SK-N-SH (cell line): ENCODE results near the gene SRPK1. TPM values are rescaled to one million over a fixed set of nuclear protein-coding genes. Genes with fewer than 3 reads are reported as not detected.

Source experiments
- CTCF ChIA-PET: fragments of 300-600, 350-600 bp; formaldehyde crosslinking; extraction: SDS; loops from one replicate; lab custom pipeline; 2021; lab: Yijun Ruan, JAX
- POLR2A ChIA-PET: fragments of 350-600 bp; sonication (Branson Sonifier 250); formaldehyde crosslinking; extraction: SDS; loops from one replicate; lab custom pipeline; 2020; ENCODE audit warnings: antibody characterized with exemption, inconsistent platforms; lab: Yijun Ruan, JAX
- DNase-seq: peaks from one replicate; pipeline ENCODE4 v3.0.0; 2012
- H2AFZ ChIP-seq: fragments of 200-600 bp; sonication (generic); 2 replicates; pipeline ENCODE4 v1.8.1; 2016; ENCODE audit warnings: antibody characterized with exemption, mild to moderate bottlenecking, low read depth
- H3F3A ChIP-seq: fragments of 200-600 bp; sonication (generic); replicated peaks from 2 replicates; pipeline ENCODE3; 2016; ENCODE audit warnings: antibody characterized with exemption, mild to moderate bottlenecking; ENCODE audit not compliant: insufficient read depth
- H3K27ac ChIP-seq, 2 experiments: fragments of 200-500 bp in 1 of 2; fragments of 200-600 bp in 1 of 2; sonication (Bioruptor generic) in 1 of 2; sonication (generic), shearing (Covaris generic) in 1 of 2; 2 replicates each; pipeline versions ENCODE4 v1.5.1 to v1.6.1; 2014 to 2016; ENCODE audit warnings: low read depth in 2 of 2, inconsistent platforms in 1 of 2, low read length in 1 of 2, mild to moderate bottlenecking in 1 of 2, mixed read lengths in 1 of 2
- H3K27me3 ChIP-seq: fragments of 200-600 bp; sonication (generic), shearing (Covaris generic); 2 replicates; pipeline ENCODE4 v1.6.1; 2016; ENCODE audit warnings: mixed run types; ENCODE audit not compliant: insufficient read depth
- H3K36me3 ChIP-seq, 2 experiments: fragments of 200-500 bp in 1 of 2; fragments of 200-600 bp in 1 of 2; sonication (Bioruptor generic) in 1 of 2; sonication (generic) in 1 of 2; replicated peaks in 1 of 2; 2 replicates each; pipeline versions ENCODE3 to v1.5.1; 2014 to 2016; ENCODE audit warnings: low read length in 1 of 2, mild to moderate bottlenecking in 1 of 2; ENCODE audit not compliant: insufficient read depth in 2 of 2, control insufficient read depth in 1 of 2
- H3K4me1 ChIP-seq, 2 experiments: fragments of 200-500 bp in 1 of 2; fragments of 200-600 bp in 1 of 2; sonication (Bioruptor generic) in 1 of 2; sonication (generic), shearing (Covaris generic) in 1 of 2; 2 replicates each; pipeline versions ENCODE4 v1.5.1 to v1.6.1; 2014 to 2016; ENCODE audit warnings: low read depth in 1 of 2, low read length in 1 of 2, mixed run types in 1 of 2; ENCODE audit not compliant: insufficient read depth in 2 of 2, control insufficient read depth in 1 of 2
- H3K4me2 ChIP-seq: fragments of 200-600 bp; sonication (generic), shearing (Covaris generic); 2 replicates; pipeline ENCODE4 v1.6.1; 2017; ENCODE audit warnings: mixed run types
- H3K4me3 ChIP-seq, 2 experiments: fragments of 200-500 bp in 1 of 2; fragments of 200-600 bp in 1 of 2; sonication (Bioruptor generic) in 1 of 2; sonication (generic), shearing (Covaris generic) in 1 of 2; 2 replicates each; pipeline versions ENCODE4 v1.5.1 to v1.8.1; 2014 to 2016; ENCODE audit warnings: low read depth in 2 of 2, inconsistent platforms in 1 of 2, low read length in 1 of 2, mild to moderate bottlenecking in 1 of 2, mixed read lengths in 1 of 2, moderate library complexity in 1 of 2
- H3K79me2 ChIP-seq: fragments of 200-600 bp; sonication (generic); 2 replicates; pipeline ENCODE4 v1.8.1; 2017; ENCODE audit warnings: mild to moderate bottlenecking; ENCODE audit not compliant: insufficient read depth
- H3K9ac ChIP-seq: fragments of 200-600 bp; sonication (generic); 2 replicates; pipeline ENCODE4 v1.6.1; 2017; ENCODE audit warnings: mixed run types
- H3K9me2 ChIP-seq: fragments of 200-600 bp; sonication (generic); 2 replicates; pipeline ENCODE4 v1.6.1; 2017; ENCODE audit warnings: mixed run types
- H3K9me3 ChIP-seq: fragments of 200-600 bp; sonication (generic); 2 replicates; pipeline ENCODE4 v1.6.1; 2017; ENCODE audit warnings: mixed run types, mild to moderate bottlenecking, moderate library complexity
- H4K20me1 ChIP-seq: fragments of 200-600 bp; sonication (generic); 2 replicates; pipeline ENCODE4 v1.6.1; 2017; ENCODE audit warnings: mild to moderate bottlenecking, mixed run types; ENCODE audit not compliant: insufficient read depth
- CHD2 ChIP-seq: fragments of 150-350 bp; IDR thresholded peaks from 2 replicates; pipeline ENCODE4 v1.6.1; 2018; ENCODE audit warnings: low read length; ENCODE audit not compliant: partially characterized antibody
- CTCF ChIP-seq: fragments of 200-600 bp; sonication (generic); IDR thresholded peaks from 2 replicates; pipeline ENCODE4 v1.6.1; 2017; ENCODE audit warnings: antibody characterized with exemption, mild to moderate bottlenecking, moderate library complexity
- ELF1 ChIP-seq: IDR thresholded peaks from 2 replicates; pipeline ENCODE4 v1.4.0; 2012
- EZH2phosphoT487 ChIP-seq: fragments of 200-600 bp; sonication (generic); IDR thresholded peaks from 2 replicates; pipeline ENCODE4 v1.6.1; 2017; ENCODE audit warnings: low read depth, mixed run types, mild to moderate bottlenecking, antibody characterized with exemption, moderate library complexity, borderline replicate concordance
- FOSL2 ChIP-seq: IDR thresholded peaks from 2 replicates; pipeline ENCODE4 v1.4.0; 2012; ENCODE audit warnings: low read depth, mild to moderate bottlenecking, moderate library complexity, borderline replicate concordance
- FOXJ3 ChIP-seq: sonication (generic); formaldehyde crosslinking; IDR thresholded peaks from 2 replicates; pipeline ENCODE4 v1.5.1; 2020; ENCODE audit warnings: mild to moderate bottlenecking, missing genetic modification reagents
- GABPA ChIP-seq: IDR thresholded peaks from 2 replicates; pipeline ENCODE4 v1.4.0; 2012; ENCODE audit warnings: low read depth, mild to moderate bottlenecking
- GATA2 ChIP-seq: sonication (generic); formaldehyde crosslinking; IDR thresholded peaks from 2 replicates; pipeline ENCODE4 v1.5.0; 2020; ENCODE audit warnings: mild to moderate bottlenecking, missing genetic modification reagents
- IRF3 ChIP-seq: fragments of 150-350 bp; IDR thresholded peaks from 2 replicates; pipeline ENCODE4 v1.6.1; 2016; ENCODE audit warnings: mild to moderate bottlenecking, low read depth, low read length
- MEF2A ChIP-seq: IDR thresholded peaks from 2 replicates; pipeline ENCODE4 v1.4.0; 2012; ENCODE audit warnings: low read depth, borderline replicate concordance
- NFIC ChIP-seq: IDR thresholded peaks from 2 replicates; pipeline ENCODE4 v1.4.0; 2012; ENCODE audit warnings: borderline replicate concordance
- NRF1 ChIP-seq: IDR thresholded peaks from 2 replicates; pipeline ENCODE4 v1.6.1; 2012; ENCODE audit warnings: low read depth, mild to moderate bottlenecking, low read length
- PBX3 ChIP-seq: IDR thresholded peaks from 2 replicates; pipeline ENCODE4; 2012
- POLR2AphosphoS5 ChIP-seq: IDR thresholded peaks from 2 replicates; pipeline ENCODE4 v1.6.1; 2012; ENCODE audit warnings: low read depth, low read length
- RCOR1 ChIP-seq: fragments of 150-350 bp; IDR thresholded peaks from 2 replicates; pipeline ENCODE4 v1.6.1; 2017; ENCODE audit warnings: antibody characterized with exemption, low read length
- RFX5 ChIP-seq: IDR thresholded peaks from 2 replicates; pipeline ENCODE4 v1.6.1; 2012; ENCODE audit warnings: mild to moderate bottlenecking, improper control_type of control experiment, low read length
- RXRA ChIP-seq: IDR thresholded peaks from 2 replicates; pipeline ENCODE4 v1.4.0; 2012; ENCODE audit warnings: low read depth, mild to moderate bottlenecking, borderline replicate concordance
- TAF1 ChIP-seq: IDR thresholded peaks from 2 replicates; pipeline ENCODE4 v1.6.1; 2012; ENCODE audit warnings: low read depth, mild to moderate bottlenecking, low read length, moderate library complexity, borderline replicate concordance
- TCF12 ChIP-seq: IDR thresholded peaks from 2 replicates; pipeline ENCODE4 v1.4.0; 2012
- TEAD4 ChIP-seq: IDR thresholded peaks from 2 replicates; pipeline ENCODE4 v1.4.0; 2012; ENCODE audit warnings: mild to moderate bottlenecking, borderline replicate concordance; ENCODE audit not compliant: insufficient read depth
- USF2 ChIP-seq: fragments of 150-350 bp; IDR thresholded peaks from 2 replicates; pipeline ENCODE4 v1.6.1; 2017; ENCODE audit warnings: antibody characterized with exemption, low read length, low read depth, borderline replicate concordance
- ZBTB33 ChIP-seq: IDR thresholded peaks from 2 replicates; pipeline ENCODE4 v1.4.0; 2012; ENCODE audit warnings: low read depth, borderline replicate concordance
- WGBS: methylation state at CpG from one replicate; pipeline ENCODE4 v1.1.6; 2017; ENCODE audit warnings: low lambda C conversion rate; 5-methylcytosine and 5-hydroxymethylcytosine counted together
- polyA plus RNA-seq, 3 experiments: library from polyadenylated mRNA; depleted of rRNA; stranded (reverse); fragments of >200 nt; gene quantifications; 2 replicates each; pipeline ENCODE4 v1.2.3, GENCODE V29; 2012

Gene SRPK1
- polyA plus RNA-seq, 1 of the 3 experiments (the other 2 are of a cell fraction), result 10.6 TPM

- ChIA-PET CTCF (interaction anchor here (0.9 to 1.9 kb wide), 3 partner anchors 10 to 297 kb away, joined by 3 to 8 read pairs (median 3); no protein-coding TSS in a partner anchor), POLR2A (interaction anchor here (1.2 kb wide), 1 partner anchor 12 kb away, joined by 3 read pairs; no protein-coding TSS in a partner anchor)
- Histone ChIP-seq H3K27me3 (no peaks in the 10 kb centered on the region; the same call in none of the 2 replicates), H3K9me3 (no peaks in the 10 kb centered on the region), H3K4me1 (no peaks in the 10 kb centered on the region), H2AFZ (no peak overlapping the region), H3K9me2 (no peaks in the 10 kb centered on the region), H3K27ac (no peak overlapping the region), H3K79me2 (no peaks in the 10 kb centered on the region), H3K36me3 (no peaks in the 10 kb centered on the region), H3K4me2 (no peak overlapping the region), H4K20me1 (no peaks in the 10 kb centered on the region), H3K9ac (no peak overlapping the region), H3F3A (no peaks in the 10 kb centered on the region), H3K4me3 (no peak overlapping the region)
- no peak for TF ChIP-seq MEF2A
- TF ChIP-seq RXRA, result no peak
- TF ChIP-seq CTCF, result no peak
- no peak for TF ChIP-seq GATA2
- TF ChIP-seq GABPA, result no peak
- TF ChIP-seq EZH2phosphoT487, result no peak
- no peak for TF ChIP-seq TCF12
- no peak for TF ChIP-seq FOXJ3 (CRISPR knock-in tag)
- no peak for TF ChIP-seq POLR2AphosphoS5
- TF ChIP-seq RCOR1, result no peak
- no peak for TF ChIP-seq FOSL2
- no peak for TF ChIP-seq RFX5
- peak; percentile 25 for DNase-seq
- 76% methylated on average over 7 of the region's 8 CpGs for WGBS
Measured at GRCh38 chr6:35797837-35798526, 122.9 kb downstream of the SRPK1 start.

- POLR2A ChIA-PET, result no interaction called here
- 68% methylated on average over 4 of the region's 4 CpGs for WGBS
- TF ChIP-seq FOSL2, result no peak
- TF ChIP-seq ZBTB33, result no peak
- TF ChIP-seq NRF1, result no peak
- TF ChIP-seq TEAD4, result no peak
- TF ChIP-seq USF2, result no peak
- no peak for TF ChIP-seq TAF1
- TF ChIP-seq CHD2, result no peak
- no peak for TF ChIP-seq NFIC
- TF ChIP-seq PBX3, result no peak
- TF ChIP-seq IRF3, result no peak
- no peak for TF ChIP-seq ELF1
Measured at GRCh38 chr6:35796236-35796635, 124.7 kb downstream of the SRPK1 start.

More at GRCh38 chr6:35796236-35796635, 124.7 kb downstream of the SRPK1 start:
- Histone ChIP-seq H3K4me3 (no peak overlapping the region), H3F3A (no peaks in the 10 kb centered on the region), H3K4me2 (no peak overlapping the region), H4K20me1 (no peaks in the 10 kb centered on the region), H3K9me3 (no peaks in the 10 kb centered on the region), H3K79me2 (no peaks in the 10 kb centered on the region), H3K36me3 (no peaks in the 10 kb centered on the region), H2AFZ (no peak overlapping the region), H3K9ac (no peak overlapping the region), H3K27me3 (no peaks in the 10 kb centered on the region; the same call in none of the 2 replicates), H3K4me1 (no peaks in the 10 kb centered on the region), H3K27ac (no peak overlapping the region), H3K9me2 (no peaks in the 10 kb centered on the region)
- no peak for DNase-seq
- CTCF ChIA-PET, result interaction anchor here (1.7 kb wide), 1 partner anchor 9 kb away, joined by 6 read pairs; no protein-coding TSS in a partner anchor
